ENCODE data around the gene FAM151B.

FAM151B gene

GRCh38 chr5:80502800-80503199, 14.9 kb downstream of the FAM151B start:
- H3K4me3 ChIP-seq (ENCODE audit: insufficient read depth, low read length, poor library complexity, severe bottlenecking), result no peak overlapping the region
- no peak overlapping the region for H3K9ac ChIP-seq (ENCODE audit: low read length)
- no peak overlapping the region for H3K27ac ChIP-seq (ENCODE audit: low read depth, low read length)
- H3K27me3 ChIP-seq (ENCODE audit: low read length), result no peaks in the 10 kb centered on the region
- no peaks in the 10 kb centered on the region for H3K9me3 ChIP-seq (ENCODE audit: insufficient read depth, low read length)
- H3K9me2 ChIP-seq (replicated peaks; ENCODE audit: insufficient read depth, low read length), result no peaks in the 10 kb centered on the region
- no peaks in the 10 kb centered on the region for H3F3A ChIP-seq (ENCODE audit: insufficient read depth)
- no peaks in the 10 kb centered on the region for H3K79me2 ChIP-seq (ENCODE audit: insufficient read depth, low read length)
- H2AFZ ChIP-seq (ENCODE audit: low read depth, low read length, severe bottlenecking), result no peak overlapping the region
- no peak for TF ChIP-seq EZH2phosphoT487 (conservative IDR thresholded peaks at IDR 0.05; ENCODE audit: low read length)
- no peak for TF ChIP-seq CTCF (IDR thresholded peaks at IDR 0.05; ENCODE audit: insufficient read depth, low read length, poor library complexity, severe bottlenecking)
- no peak overlapping the region for H3K4me2 ChIP-seq (ENCODE audit: low read depth, low read length, poor library complexity, severe bottlenecking)
- no peaks in the 10 kb centered on the region for H4K20me1 ChIP-seq (ENCODE audit: low read depth, low read length)
- no peaks in the 10 kb centered on the region for H3K36me3 ChIP-seq (ENCODE audit: low read length)

- H3K27me3 ChIP-seq (ENCODE audit: low read length), result no peaks in the 10 kb centered on the region
Measured at GRCh38 chr5:80503641-80504040, 15.7 kb downstream of the FAM151B start.

GRCh38 chr5:80504833-80505232, 16.9 kb downstream of the FAM151B start:
- no peak overlapping the region for H2AFZ ChIP-seq (ENCODE audit: low read depth, low read length, severe bottlenecking)
- H3K36me3 ChIP-seq (ENCODE audit: low read length), result no peaks in the 10 kb centered on the region
- no peak overlapping the region for H3K4me2 ChIP-seq (ENCODE audit: low read depth, low read length, poor library complexity, severe bottlenecking)
- no peak overlapping the region for H3K9ac ChIP-seq (ENCODE audit: low read length)
- H3K4me3 ChIP-seq (ENCODE audit: insufficient read depth, low read length, poor library complexity, severe bottlenecking), result no peak overlapping the region
- TF ChIP-seq EZH2phosphoT487 (conservative IDR thresholded peaks at IDR 0.05; ENCODE audit: low read length) (no peak), CTCF (IDR thresholded peaks at IDR 0.05; ENCODE audit: insufficient read depth, low read length, poor library complexity, severe bottlenecking) (no peak)
- no peaks in the 10 kb centered on the region for H3K9me3 ChIP-seq (ENCODE audit: insufficient read depth, low read length)
- no peaks in the 10 kb centered on the region for H3F3A ChIP-seq (ENCODE audit: insufficient read depth)
- no peaks in the 10 kb centered on the region for H4K20me1 ChIP-seq (ENCODE audit: low read depth, low read length)
- H3K27ac ChIP-seq (ENCODE audit: low read depth, low read length), result no peak overlapping the region
- no peaks in the 10 kb centered on the region for H3K27me3 ChIP-seq (ENCODE audit: low read length)
- no peaks in the 10 kb centered on the region for H3K9me2 ChIP-seq (replicated peaks; ENCODE audit: insufficient read depth, low read length)
- no peaks in the 10 kb centered on the region for H3K79me2 ChIP-seq (ENCODE audit: insufficient read depth, low read length)

More at GRCh38 chr5:80503641-80504040, 15.7 kb downstream of the FAM151B start:
- Histone ChIP-seq H3K9ac (ENCODE audit: low read length) (no peak overlapping the region), H4K20me1 (ENCODE audit: low read depth, low read length) (no peaks in the 10 kb centered on the region), H3K9me2 (replicated peaks; ENCODE audit: insufficient read depth, low read length) (no peaks in the 10 kb centered on the region), H3K4me2 (ENCODE audit: low read depth, low read length, poor library complexity, severe bottlenecking) (no peak overlapping the region), H3K79me2 (ENCODE audit: insufficient read depth, low read length) (no peaks in the 10 kb centered on the region), H2AFZ (ENCODE audit: low read depth, low read length, severe bottlenecking) (no peak overlapping the region), H3K4me3 (ENCODE audit: insufficient read depth, low read length, poor library complexity, severe bottlenecking) (no peak overlapping the region), H3K36me3 (ENCODE audit: low read length) (no peaks in the 10 kb centered on the region), H3K27ac (ENCODE audit: low read depth, low read length) (no peak overlapping the region), H3K9me3 (ENCODE audit: insufficient read depth, low read length) (no peaks in the 10 kb centered on the region), H3F3A (ENCODE audit: insufficient read depth) (no peaks in the 10 kb centered on the region)
- TF ChIP-seq CTCF (IDR thresholded peaks at IDR 0.05; ENCODE audit: insufficient read depth, low read length, poor library complexity, severe bottlenecking) (no peak), EZH2phosphoT487 (conservative IDR thresholded peaks at IDR 0.05; ENCODE audit: low read length) (no peak)

Data from SU-DHL-6 (cell line).